Renal cortical epithelial cell (primary cell): ENCODE results near the gene LHB. TPM values are rescaled to one million over a fixed set of nuclear protein-coding genes. Genes with fewer than 3 reads are reported as not detected.

Experiments
- DNase-seq: peaks from one replicate; pipeline ENCODE4 v3.0.0-alpha.2; 2011; ENCODE audit warnings: low read depth
- total RNA-seq: library from RNA; depleted of rRNA; stranded (reverse); fragments of >200 nt; gene quantifications from 2 replicates; pipeline ENCODE4 v1.2.3, GENCODE V29; 2014

Gene LHB
- total RNA-seq, 1 donor from 2014 or later, result 0.25 TPM

DNA sequence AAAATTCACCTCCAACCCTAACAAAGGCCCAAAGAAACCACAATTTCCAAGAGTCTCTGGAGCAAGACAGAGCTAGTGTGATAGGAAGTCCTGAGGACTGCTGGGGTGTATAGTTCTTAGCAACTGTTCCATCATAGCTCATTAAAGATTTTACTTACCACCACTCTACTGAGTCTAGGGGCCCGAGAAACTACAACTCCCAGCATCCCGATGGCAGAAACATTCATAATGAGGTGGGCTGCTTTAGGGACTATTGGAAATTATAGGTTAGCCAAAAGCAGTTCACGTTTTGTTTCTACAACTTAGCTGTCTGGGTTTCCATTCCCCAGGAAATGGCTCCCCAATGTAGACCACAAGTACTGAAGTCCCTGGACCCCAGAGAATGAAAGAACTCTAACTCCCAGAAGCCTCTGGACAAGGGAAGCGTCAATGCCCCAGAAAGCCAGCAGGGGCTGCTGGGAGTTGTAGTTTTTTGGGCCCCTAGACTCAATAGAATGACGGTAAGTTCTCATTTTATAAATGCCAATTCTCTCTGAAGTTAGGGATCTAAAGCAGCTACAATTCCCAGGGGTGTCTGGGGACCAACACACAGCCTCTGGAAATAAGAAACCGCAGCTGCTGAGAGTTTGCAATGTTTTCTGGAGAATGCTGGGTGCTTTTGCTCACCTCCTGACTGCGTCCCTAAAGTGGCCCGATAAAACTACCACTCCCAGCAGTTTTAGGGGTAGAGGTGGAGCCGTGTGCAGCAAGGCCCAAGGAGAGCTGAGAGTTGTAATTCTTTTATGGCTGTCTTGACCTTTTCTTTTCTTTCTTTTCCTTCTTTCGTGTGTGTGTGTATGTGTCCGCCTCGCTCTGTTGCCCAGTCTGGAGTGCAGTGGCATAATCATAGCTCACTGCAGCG is 40.7 kb downstream of the LHB start:
- DNase-seq, result no peak

DNA sequence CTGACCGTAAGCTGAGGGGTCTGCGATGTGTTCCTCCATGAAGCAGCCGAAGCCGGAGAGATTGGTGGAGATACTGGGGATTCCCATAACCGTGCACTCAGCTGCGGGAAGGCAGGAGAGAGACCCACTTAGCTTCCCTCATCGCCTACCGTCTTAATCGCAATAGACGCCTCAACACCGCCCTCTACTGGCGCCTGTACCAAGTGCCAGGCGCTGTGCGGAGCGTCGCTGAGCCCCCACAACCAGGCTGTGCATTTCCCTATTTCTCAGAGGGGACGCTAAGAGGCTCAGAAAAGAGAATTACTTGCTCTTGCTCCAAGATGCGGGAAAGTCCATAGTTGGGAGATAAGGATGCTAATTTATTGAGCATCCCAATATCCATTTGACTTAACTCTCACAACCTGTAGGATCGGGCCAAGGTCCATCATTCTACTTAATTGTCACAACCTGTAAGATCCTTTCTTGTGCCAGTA is 45.9 kb downstream of the LHB start:
- peak; percentile 50 for DNase-seq

DNA sequence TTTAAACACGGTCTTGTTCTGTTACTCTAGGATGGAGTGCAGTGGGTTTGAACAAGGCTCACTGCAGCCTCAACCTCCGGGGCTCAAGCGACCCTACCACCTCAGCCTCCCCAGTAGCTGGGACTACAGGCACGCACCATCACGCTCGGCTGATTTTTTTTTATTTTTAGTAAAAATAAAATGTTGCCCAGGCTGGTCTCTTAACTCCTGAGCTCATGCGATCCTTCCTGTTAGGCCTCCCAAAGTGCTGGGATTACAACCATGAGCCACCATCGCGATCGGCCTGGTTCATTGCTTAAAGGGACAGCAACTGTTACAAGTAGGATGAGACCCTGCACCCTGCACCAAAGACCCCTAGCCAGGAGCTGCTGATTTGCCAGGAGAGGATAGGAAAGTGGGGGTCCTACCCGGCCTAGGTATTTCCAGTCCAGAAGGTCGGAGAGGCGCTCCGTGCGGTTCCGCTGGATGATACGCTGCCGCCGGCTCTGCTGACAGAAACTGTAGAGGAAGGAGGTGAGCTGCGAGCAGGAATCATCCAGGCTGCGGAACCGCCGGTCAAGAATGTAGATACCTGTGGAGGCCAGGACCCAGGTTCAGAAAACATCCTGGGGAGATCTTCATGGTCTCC is 46.6 kb downstream of the LHB start:
- DNase-seq, result no peak

DNA sequence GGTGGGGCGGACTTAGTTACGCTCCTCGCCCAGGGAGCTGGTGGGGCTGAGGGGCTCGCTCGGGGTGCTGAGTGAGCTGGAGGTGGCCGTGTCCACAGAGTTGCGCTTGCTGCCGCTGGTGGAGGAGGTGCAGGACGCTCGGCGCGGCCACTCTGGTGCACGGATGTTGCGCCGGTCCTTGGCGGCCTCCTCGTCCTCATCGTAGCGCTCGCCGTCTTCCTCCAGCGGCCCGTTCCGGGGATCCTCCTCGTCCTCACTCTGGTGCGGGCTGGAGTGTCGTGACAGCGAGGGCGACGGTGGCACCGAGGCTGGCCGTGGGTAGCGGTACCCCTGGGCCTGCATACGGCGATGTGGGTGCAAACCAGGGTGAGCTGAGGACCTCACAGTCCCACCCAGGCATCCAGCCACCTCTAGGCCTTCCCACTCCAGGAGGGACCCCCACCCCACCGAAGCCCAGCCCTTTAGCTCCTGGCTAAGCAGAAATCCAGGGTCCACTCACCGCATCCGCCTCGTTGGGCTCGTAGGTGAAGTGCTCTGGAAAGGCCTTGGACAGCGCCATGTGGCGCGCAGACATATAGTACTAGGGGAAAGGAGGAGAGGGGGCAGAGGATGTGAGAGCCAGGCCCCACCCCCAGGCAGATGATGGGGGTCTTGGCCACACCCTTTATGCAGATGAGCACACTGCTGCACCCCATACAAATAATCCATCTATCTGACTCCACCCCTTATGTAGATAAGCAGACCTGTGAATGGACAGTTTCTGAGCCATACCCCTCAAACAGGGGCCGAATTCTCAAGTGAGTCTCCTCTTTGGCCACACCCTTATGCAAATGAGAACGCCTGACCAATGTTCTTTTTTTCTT is 47.4 kb downstream of the LHB start:
- DNase-seq, result no peak

DNA sequence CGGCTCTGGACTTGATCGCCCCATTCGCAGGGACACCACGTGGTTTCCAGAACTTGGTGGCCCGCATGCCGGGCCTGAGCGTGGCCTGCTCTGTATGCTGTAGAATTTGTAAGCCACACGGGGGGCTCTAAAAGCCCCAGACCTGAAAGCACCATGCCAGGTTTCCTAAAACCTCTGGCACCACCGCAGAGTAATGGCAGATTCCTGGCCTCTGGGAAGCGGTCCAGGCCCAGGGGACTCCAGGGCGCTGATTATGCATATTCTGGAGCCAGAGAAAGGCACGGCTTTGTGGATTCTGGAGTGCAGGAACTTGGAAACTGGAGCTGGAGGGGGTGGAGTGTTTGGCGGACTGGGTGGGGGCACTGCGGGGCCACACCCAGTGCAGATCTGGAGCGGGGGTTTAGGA is 48.1 kb downstream of the LHB start:
- no peak for DNase-seq

DNA sequence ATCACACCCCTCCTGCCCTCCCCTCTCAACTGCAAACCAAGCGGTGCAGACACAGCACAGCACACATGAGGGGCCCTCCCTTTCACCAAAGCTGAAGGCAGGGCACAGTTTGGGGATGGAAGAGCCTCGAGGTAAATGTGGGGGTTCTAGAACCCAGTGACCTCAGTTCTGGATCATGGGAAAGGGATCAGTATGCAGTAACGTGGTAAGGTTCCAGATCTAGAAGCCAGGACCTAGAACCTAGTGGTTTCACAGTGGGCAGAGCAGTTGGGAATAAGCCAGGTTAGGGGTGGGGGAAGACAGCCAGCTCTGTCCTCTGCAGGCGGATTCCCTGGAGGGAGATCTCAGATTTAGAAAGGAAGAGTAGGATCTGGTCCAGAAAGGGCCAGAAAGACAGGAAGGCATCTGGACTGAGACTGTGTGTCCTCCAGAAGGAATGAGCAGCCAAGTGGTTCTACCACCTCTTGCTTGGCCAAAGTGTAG is 48.7 kb downstream of the LHB start:
- no peak for DNase-seq

DNA sequence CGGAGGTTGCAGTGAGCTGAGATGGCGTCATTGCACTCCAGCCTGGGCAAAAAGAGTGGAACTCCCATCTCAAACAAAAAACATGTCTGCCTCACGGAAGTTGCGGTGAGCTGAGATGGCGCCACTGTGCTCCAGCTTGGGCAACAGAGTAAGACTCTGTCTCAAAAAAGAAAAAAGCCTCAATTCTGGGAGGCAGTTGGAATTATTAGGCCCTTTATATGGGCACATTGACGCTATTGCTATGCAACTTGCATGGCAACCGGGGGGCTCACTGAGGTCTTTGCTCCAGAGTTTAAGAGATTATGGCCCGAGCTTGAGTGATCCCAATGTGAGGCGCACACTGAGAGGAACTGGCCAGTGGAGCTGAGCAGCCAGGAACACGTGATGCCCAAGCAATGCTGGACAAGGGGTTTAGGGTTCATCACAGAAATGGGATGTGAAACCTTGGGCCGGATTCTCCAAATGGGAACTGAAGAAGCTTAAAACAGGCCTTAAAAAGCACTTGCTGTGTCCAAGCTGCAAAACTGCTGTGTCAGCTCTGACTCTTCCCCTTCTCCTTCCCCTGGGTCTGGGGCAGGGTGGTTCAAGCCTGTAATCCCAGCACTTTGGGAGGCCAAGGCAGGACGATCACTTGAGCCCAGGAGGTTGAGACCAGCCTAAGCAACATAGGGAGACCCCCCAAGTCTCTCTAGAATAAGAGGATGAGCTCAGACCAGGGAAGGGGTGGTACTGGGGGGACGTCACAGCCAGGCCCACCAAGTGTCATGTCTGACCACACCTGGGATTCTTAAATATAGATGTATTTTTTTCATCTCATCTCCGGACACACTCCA is 49.3 kb downstream of the LHB start:
- peak; percentile 70 for DNase-seq

DNA sequence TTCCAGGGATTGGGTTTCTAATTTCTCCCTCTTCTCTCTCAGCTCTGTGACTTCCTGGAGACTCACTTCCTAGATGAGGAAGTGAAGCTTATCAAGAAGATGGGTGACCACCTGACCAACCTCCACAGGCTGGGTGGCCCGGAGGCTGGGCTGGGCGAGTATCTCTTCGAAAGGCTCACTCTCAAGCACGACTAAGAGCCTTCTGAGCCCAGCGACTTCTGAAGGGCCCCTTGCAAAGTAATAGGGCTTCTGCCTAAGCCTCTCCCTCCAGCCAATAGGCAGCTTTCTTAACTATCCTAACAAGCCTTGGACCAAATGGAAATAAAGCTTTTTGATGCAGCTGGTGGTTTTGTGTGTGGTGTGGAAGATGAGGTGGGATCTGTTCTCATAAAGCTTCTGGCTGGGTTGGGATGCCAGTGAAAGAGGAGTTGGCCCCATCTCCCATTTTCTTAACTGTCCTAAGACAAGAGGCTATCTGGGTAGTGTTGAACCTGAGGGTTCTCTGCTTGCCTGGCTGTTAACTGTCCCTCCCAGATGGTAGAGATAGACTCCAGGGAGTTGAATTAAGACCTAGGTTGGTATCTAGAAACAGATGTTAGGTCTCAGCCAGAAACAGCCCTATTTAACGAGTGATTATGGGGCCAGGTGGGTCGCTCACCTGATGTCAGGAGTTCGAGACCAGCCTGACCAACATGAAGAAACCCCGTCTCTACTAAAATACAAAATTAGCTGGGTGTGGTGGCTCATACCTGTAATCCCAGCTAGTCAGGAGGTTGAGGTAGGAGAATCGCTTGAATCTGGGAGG is 50.1 kb downstream of the LHB start:
- peak; percentile 23 for DNase-seq

Other genes starting within 250 kb of the LHB start
- 27.2 and 37.3 TPM in 2 replicates for gene BCAT2, start 206.1 kb downstream of the LHB start, total RNA-seq
- 0.60 and 1.7 TPM in 2 replicates for gene HSD17B14, start 180.6 kb downstream of the LHB start, total RNA-seq
- 6.8 and 14.4 TPM in 2 replicates for gene PLEKHA4, start 148.5 kb downstream of the LHB start, total RNA-seq
- 28.1 and 29.9 TPM in 2 replicates for gene PPP1R15A, start 144.7 kb downstream of the LHB start, total RNA-seq
- 0.10 TPM in 1 of 2 replicates, not detected in the other for gene TULP2, start 118.3 kb downstream of the LHB start, total RNA-seq
- 100 and 287 TPM in 2 replicates for gene NUCB1, start 116.8 kb downstream of the LHB start, total RNA-seq
- gene DHDH, start 83.4 kb downstream of the LHB start, total RNA-seq, result 0.10 and 1.7 TPM in 2 replicates
- gene BAX, start 62.2 kb downstream of the LHB start, total RNA-seq, result 101 and 135 TPM in 2 replicates
- gene FTL, start 51.8 kb downstream of the LHB start, total RNA-seq, result 1,420 and 1,436 TPM in 2 replicates
- gene GYS1, start 23.8 kb downstream of the LHB start, total RNA-seq, result 42.9 and 72.1 TPM in 2 replicates
- gene RUVBL2, start 23.2 kb downstream of the LHB start, total RNA-seq, result 170 and 313 TPM in 2 replicates
- gene CGB3, start 7.2 kb upstream of the LHB start, total RNA-seq, result not detected in 2 replicates
- gene CGB2, start 14.8 kb upstream of the LHB start, total RNA-seq, result 1.0 TPM in 1 of 2 replicates, not detected in the other
- gene CGB1, start 19.8 kb upstream of the LHB start, total RNA-seq, result 1.4 TPM in 1 of 2 replicates, not detected in the other
- gene CGB5, start 26.8 kb upstream of the LHB start, total RNA-seq, result not detected in 2 replicates
- gene CGB8, start 32.0 kb upstream of the LHB start, total RNA-seq, result 1.2 TPM in 1 of 2 replicates, not detected in the other
- gene CGB7, start 40.7 kb upstream of the LHB start, total RNA-seq, result 0.25 and 0.35 TPM in 2 replicates
- gene NTF4, start 47.7 kb upstream of the LHB start, total RNA-seq, result 0.25 and 0.52 TPM in 2 replicates
- not detected in 2 replicates for gene KCNA7, start 55.6 kb upstream of the LHB start, total RNA-seq
- 82.8 and 138 TPM in 2 replicates for gene SNRNP70, start 68.4 kb upstream of the LHB start, total RNA-seq
- gene LIN7B, start 97.3 kb upstream of the LHB start, total RNA-seq, result 2.5 and 7.5 TPM in 2 replicates
- 0.45 TPM in 1 of 2 replicates, not detected in the other for gene C19orf73, start 102.1 kb upstream of the LHB start, total RNA-seq
- 2.6 and 3.6 TPM in 2 replicates for gene PPFIA3, start 102.5 kb upstream of the LHB start, total RNA-seq
- gene HRC, start 138.3 kb upstream of the LHB start, total RNA-seq, result not detected in 2 replicates
- gene TRPM4, start 140.7 kb upstream of the LHB start, total RNA-seq, result 15.3 and 30.4 TPM in 2 replicates